NCI-H460 (cell line): ENCODE results near the gene KIF6. TPM values are rescaled to one million over a fixed set of nuclear protein-coding genes. Genes with fewer than 3 reads are reported as not detected.
"Not testable (repeated sequence)": the region's sequence is repeated elsewhere in the genome, so short reads cannot be mapped to it uniquely, and the experiment has no call there.

Source experiments
- DNase-seq: peaks from one replicate; pipeline ENCODE4 v3.0.0-alpha.2; 2016; ENCODE audit warnings: low read depth; ENCODE audit errors: extremely low read depth
- total RNA-seq: library from RNA; depleted of rRNA; stranded (reverse); fragments of >200 nt; shearing (Covaris generic); gene quantifications from 2 replicates; pipeline ENCODE4 v1.2.3, GENCODE V29; 2014

Gene KIF6
- total RNA-seq, 1 experiment from 2014 or later = not detected

- DNase-seq = no peak
Measured at GRCh38 chr6:39725632-39725997, 407 bp upstream of the KIF6 start.

DNA sequence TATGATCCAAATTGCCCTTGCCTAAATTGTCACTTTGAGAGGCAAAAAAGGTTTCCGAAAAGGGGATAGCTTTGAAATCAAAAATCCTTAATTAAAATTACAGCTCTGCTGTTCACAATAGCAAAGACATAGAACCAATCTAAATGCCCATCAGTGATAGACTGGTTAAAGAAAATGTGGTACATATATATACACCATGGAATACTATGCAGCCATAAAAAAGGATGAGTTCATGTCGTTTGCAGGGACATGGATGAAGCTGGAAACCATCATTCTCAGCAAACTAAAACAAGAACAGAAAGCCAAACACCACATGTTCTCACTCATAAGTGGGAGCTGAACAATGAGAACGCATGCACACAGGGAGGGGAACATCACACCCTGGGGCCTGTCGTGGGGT lies 1.9 kb downstream of the KIF6 start:
- DNase-seq = not testable (repeated sequence)

- DNase-seq = no peak
Measured at GRCh38 chr6:39714802-39715201, 10.4 kb downstream of the KIF6 start.

DNA sequence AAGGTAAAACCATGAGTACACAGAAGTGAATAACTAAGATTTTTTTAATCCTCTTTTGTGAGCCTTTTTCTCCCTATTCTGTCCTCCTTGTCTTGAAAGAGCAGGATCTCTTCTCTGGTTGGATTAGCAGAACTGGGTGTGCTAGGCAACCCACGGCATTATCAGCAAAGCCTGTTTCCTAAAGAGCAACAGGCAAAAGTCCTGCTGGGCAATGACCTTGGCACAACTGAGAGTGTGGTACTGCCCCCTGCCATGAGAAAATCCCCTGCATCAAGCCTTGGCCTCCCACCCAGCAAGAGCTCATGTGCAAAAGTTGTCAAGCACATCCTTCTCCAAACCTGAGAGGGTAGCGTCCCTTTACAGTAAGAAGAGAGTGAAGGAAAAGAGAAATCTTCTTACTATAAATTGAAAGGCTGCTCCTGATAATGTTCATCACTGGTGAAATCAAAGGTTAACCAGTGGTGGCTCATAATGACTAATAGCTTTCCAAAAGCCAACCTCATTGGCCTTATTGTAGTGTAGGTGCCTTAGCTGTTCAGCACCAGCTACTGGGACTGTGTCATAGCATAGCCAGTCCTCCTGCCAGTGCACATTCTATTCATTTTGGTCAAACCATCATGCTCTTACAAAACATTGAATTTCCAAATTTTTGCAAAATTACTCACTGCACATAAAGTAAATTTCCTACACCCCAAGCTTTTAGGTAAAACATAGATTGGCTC lies 17.1 kb downstream of the KIF6 start:
- DNase-seq = no peak

GRCh38 chr6:39706819-39707335 lies 18.3 kb downstream of the KIF6 start:
- DNase-seq = no peak

GRCh38 chr6:39702265-39702664 lies 22.9 kb downstream of the KIF6 start:
- no peak for DNase-seq

DNA sequence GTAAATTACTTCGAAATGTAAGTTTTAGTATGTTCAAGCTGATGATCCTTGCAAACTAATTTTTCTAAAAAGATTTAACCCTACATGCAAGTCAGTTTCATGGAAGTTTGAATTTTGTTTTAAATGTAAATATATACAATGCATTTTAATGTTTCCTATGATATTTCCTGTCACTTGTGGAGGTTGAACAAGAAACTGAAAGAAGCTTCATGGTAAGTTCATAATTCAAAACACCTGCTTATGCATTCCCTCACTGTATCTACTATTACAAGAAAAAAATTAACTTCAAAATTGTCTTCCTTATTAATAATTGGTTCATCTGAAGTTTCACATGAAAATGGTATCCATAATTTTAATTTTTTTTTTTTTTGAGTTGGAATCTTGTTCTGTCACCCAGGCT lies 24.8 kb downstream of the KIF6 start:
- DNase-seq = no peak

DNA sequence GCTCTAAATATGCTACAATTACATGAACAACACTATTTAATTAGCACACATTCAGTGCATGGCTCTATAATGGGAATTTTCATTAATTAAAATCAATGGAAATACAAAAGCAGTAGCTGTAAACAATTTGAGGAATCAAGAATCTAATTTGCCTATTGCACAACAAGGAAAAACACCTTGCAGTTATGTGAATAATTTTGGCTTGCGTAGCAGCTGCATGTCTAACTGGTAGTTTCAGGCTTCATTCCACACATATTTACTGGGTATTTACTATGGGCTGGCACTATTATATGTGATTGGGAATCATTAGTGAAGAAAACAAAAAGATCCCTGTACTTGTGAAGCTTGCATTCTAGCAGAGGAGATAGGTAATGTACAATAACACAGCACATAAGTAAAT lies 26.4 kb downstream of the KIF6 start:
- DNase-seq = no peak

DNA sequence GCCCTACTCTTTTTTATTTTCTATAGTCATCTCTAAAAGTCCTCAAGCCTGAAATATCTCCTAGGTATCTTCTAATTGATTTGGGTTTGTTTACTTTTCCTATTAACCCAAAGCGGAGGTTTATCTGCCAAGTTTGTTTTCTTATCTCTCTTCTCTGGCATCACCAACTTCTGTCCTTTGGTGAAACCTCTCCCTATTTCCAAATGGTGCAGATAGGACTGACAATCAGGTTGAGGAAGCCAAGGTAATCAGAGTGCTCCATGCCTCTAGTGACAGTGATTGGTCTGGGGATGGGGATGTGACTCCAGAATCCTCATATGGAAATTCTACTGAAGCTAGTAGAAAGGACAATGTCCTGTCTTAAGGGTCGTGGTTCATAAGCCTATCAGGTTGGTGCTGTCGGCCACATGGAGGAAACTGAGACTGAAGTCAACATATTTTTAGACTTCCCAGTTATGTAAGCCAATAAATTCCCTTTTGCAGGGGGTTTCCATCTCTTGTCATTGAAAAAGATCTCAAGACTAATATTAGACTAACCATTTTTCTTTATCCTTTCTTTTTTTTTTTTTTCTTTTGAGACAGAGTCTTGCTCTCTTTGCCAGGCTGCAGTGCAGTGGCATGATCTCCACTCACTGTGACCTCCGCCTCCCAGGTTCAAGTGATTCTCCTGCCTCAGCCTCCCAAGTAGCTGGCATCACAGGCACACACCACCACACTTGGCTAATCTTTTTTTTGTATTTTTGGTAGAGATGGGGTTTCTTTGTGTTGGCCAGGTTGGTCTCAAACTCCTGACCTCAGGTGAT lies 28.0 kb downstream of the KIF6 start:
- no peak for DNase-seq

DNA sequence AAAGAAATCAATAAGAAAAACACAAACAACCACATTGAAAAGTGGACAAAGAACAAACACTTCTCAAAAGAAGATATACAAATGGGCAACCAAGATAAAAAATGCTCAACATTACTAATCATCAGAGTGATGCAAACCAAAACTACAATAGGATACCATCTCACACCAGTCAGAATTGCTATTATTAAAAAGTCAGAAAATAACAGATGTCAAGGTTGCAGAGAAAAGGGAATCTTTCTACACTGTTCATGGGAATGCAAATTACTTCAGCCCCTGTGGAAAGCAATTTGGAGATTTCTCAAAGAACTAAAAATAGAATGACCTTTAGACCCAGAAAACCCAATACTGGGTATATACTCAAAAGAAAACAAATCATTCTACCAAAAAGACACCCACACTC lies 29.8 kb downstream of the KIF6 start:
- DNase-seq = no peak

- DNase-seq = no peak
Measured at GRCh38 chr6:39693206-39693605, 32.0 kb downstream of the KIF6 start.

GRCh38 chr6:39688494-39688893 lies 36.7 kb downstream of the KIF6 start:
- no peak for DNase-seq

- DNase-seq = no peak
Measured at GRCh38 chr6:39686976-39687375, 38.2 kb downstream of the KIF6 start.

DNA sequence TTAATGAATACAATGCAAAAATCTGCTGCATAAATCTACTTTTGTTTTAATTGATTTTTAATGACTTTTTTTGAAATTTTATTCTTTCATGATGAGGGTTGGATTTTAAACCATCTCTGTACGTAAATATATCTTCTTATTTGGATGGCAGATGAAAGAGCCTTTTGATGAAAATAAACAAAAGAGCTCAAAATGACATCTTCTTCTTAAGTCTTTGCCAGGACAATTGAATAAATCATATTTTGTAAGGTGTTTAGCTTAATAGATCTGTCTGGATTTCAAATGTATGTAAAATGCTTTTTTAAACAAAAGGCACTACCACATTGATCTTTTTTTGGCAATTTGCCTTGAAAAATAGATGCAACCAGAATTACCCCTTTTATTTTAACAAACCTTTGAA lies 39.3 kb downstream of the KIF6 start:
- DNase-seq = no peak

DNA sequence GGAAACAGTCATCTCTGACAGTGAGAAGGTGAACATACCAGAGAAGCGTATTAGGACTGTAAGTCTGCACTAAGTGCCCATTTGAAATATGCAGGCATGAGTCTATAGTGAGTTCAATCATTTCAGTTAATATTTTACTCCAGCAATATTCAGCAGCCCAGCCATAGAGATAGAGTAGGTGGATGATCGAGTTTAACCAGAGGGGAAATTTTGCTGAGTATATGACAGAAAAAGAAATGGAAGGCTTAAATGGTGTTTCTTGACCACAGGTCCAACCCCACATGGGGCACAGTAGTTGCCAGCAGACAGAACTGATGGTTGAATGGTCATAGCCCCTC lies 39.8 kb downstream of the KIF6 start:
- no peak for DNase-seq

DNA sequence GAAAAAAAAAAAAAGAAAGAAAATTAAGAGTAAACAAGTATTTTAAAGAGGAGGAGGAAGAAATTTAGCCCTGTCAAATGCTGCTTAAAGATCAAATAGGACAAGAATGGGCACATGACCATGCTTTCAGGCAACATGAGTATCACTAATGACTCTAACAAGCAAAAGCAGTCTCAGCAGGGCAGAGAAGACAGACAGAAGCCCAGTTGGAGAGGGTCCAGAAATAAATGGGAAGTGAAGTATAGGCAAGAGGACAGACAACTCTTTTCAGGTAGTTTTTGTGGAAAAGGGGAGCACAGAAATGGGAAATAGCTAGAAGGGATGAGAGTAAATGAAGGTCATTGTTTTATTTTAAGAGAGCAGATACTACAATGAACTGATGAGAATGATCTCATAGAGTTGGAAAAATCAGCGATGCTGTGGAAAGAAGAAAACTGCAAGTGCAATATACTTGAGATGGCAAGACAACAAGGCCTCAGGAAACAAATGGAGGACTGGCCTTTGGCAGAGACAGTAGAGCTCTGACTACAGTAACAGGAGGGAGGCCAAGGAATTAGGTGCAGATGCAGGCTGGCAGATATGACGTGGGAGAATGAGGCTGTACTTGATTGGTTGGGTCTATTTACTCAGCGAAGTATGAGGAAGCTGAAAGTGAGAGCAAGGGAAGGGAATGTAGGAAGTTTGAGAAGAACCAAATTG lies 40.3 kb downstream of the KIF6 start:
- DNase-seq = no peak

- no peak for DNase-seq
Measured at GRCh38 chr6:39681674-39682121, 43.5 kb downstream of the KIF6 start.

GRCh38 chr6:39678914-39679313 lies 46.3 kb downstream of the KIF6 start:
- DNase-seq = no peak

DNA sequence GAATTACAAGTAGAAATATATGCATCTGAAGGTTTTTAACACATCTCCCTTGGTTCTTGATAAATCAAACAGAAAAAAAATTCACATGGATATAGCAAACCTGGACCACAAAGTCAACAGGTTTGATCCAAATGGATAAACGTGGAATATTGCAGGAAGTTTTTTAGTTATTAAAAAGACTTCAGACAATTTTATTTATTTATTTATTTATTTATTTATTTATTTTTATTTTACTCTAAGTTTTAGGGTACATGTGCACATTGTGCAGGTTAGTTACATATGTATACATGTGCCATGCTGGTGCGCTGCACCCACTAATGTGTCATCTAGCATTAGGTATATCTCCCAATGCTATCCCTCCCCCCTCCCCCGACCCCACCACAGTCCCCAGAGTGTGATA lies 47.9 kb downstream of the KIF6 start:
- not testable (repeated sequence) for DNase-seq

DNA sequence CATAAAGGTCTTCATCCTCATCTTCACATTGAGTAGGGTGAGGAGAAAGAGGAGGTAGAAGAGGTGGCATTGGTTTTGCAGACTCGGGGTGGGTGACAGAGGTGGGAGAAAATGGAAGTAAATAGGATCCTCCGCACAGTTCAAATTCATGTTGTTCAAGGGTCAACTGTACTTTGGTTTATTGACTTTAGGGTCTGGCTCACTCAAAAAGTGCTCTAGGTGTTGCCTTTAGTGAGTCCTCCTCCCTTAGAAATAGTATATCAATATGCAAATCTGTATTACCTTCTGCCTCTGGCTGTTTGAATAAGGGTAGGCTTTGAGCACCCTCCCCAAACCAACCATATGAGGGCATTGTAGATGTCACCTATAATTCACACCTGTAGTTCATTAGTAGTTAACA lies 54.7 kb downstream of the KIF6 start:
- no peak for DNase-seq

DNA sequence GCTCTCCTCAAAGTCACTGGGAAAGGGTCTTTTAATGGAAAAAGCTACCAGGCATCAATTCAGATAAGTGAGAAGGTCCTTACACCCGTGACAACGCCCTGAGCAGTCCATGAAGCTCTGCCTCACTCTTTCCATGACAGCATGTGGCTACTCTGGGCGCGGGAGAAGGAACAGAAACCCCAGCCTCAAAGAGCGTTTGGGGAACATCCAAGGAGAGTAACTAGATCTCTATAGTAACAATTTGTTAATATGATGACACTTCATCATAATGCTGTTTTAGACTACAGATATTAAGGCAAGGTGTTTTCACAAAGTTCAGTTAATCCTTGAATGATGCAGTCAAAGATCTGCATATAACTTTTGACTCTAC lies 55.2 kb downstream of the KIF6 start:
- no peak for DNase-seq
